Body of pancreas (tissue), 4 donors: Measurements from ENCODE around the gene NPAT.

Source experiments
- CTCF ChIP-seq, 7 experiments: fragments of 450-650 bp in 4 of 7; fragments of 200-600 bp in 3 of 7; sonication (generic) in 3 of 7; IDR thresholded peaks; one replicate each; pipeline ENCODE4 v1.5.1; 2016 to 2019; ENCODE audit warnings: antibody characterized with exemption in 7 of 7
- POLR2A ChIP-seq, 3 donors: fragments of 450-650 bp; IDR thresholded peaks; one replicate each; pipeline ENCODE4 v1.6.1; 2016; ENCODE audit warnings: antibody characterized with exemption in 3 of 3, mild to moderate bottlenecking in 2 of 3

GRCh38 chr11:108147150-108147549, 75.3 kb downstream of the NPAT start:
- TF ChIP-seq POLR2A (IDR thresholded peaks at IDR 0.05): no peak
- TF ChIP-seq CTCF (IDR thresholded peaks at IDR 0.05): no peak
